ENCODE results near the gene SMARCA4. TPM values are rescaled to one million over a fixed set of nuclear protein-coding genes. Genes with fewer than 3 reads are reported as not detected.
"Not testable (repeated sequence)": the region's sequence is repeated elsewhere in the genome, so short reads cannot be mapped to it uniquely, and the experiment has no call there.

The SMARCA4 gene
- total RNA-seq, 2 experiments from 2014 or later: 97.0 to 98.7 TPM

DNA sequence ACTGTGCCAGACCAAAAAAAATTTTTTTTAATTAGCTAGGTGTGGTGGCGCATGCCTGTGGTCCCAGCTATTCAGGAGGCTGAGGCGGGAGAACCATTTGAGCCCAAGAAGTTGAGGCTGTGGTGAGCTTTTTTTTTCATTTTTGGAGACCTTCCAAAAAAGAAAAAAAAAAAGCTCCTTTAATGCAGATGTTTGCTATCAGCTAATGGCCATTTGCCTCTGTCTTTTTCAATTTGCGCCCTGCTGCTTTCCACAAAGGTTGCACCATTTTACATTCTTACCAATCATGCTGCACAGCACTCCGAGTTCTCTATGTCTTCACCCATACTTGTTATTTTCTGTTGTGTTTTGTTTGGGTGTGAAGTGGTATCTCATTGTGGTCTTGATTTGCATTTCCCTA, 15.6 kb upstream of the SMARCA4 start:
- Mint-ChIP-seq H3K4me1 (ENCODE audit: low read depth) (peaks cover 7% of the 10 kb centered on the region), H3K27ac (no peak overlapping the region), H3K9me3 (no peaks in the 10 kb centered on the region), H3K4me3 (no peak overlapping the region), H3K36me3 (ENCODE audit: low read depth) (no peaks in the 10 kb centered on the region), H3K27me3 (no peaks in the 10 kb centered on the region)
- DNase-seq (no peak), ATAC-seq (no peak)
- POLR2A ChIA-PET: no interaction called here
- TF ChIP-seq, protein P1, sequence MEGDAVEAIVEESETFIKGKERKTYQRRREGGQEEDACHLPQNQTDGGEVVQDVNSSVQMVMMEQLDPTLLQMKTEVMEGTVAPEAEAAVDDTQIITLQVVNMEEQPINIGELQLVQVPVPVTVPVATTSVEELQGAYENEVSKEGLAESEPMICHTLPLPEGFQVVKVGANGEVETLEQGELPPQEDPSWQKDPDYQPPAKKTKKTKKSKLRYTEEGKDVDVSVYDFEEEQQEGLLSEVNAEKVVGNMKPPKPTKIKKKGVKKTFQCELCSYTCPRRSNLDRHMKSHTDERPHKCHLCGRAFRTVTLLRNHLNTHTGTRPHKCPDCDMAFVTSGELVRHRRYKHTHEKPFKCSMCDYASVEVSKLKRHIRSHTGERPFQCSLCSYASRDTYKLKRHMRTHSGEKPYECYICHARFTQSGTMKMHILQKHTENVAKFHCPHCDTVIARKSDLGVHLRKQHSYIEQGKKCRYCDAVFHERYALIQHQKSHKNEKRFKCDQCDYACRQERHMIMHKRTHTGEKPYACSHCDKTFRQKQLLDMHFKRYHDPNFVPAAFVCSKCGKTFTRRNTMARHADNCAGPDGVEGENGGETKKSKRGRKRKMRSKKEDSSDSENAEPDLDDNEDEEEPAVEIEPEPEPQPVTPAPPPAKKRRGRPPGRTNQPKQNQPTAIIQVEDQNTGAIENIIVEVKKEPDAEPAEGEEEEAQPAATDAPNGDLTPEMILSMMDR (IDR thresholded peaks at IDR 0.05): no peak
- intact Hi-C loops (cut with micrococcal nuclease): loop anchor here (10.0 kb wide), 1 partner anchor 50 kb away; no protein-coding TSS in a partner anchor
- CTCF ChIA-PET: interaction anchor here (2.1 to 4.2 kb wide), 3 partner anchors 9 to 21 kb away, joined by 7 to 25 read pairs (median 8); partner anchors contain the start of gene SMARCA4

DNA sequence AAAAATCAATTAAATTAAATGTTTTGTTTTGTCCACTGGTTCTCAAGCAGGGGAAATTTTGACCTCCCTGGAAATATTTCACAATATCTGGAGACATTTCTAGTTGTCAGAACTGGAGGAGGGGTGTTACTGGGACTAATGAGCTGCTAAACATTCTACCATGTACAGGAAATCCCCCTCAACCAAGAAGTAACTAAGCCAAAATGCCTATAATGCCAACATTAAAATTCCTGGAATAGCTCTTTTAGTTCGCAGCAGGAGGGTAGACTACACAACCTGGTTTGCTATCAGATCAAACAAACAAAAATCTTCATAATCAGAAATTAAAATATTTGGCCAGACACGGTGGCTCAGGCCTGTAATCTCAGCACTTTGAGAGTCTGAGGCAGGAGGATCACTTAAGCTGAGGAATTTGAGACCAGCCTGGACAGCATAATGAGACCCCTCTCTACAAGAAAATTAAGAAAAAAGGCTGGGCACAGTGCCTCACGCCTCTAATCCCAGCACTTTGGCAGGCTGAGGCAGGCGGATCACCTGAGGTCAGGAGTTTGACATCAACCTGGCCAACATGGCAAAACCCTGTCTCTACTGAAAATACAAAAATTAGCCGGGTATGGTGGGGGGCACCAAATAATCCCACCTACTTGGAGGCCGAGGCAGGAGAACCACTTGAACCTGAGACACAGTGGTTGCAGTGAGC, 13.7 kb upstream of the SMARCA4 start:
- CTCF ChIA-PET: interaction anchor here (0.8 kb wide), 1 partner anchor 10 kb away, joined by 4 read pairs; no protein-coding TSS in a partner anchor
- intact Hi-C loops (cut with micrococcal nuclease): loop anchor here (10.0 kb wide), 1 partner anchor 48 kb away; no protein-coding TSS in a partner anchor

DNA sequence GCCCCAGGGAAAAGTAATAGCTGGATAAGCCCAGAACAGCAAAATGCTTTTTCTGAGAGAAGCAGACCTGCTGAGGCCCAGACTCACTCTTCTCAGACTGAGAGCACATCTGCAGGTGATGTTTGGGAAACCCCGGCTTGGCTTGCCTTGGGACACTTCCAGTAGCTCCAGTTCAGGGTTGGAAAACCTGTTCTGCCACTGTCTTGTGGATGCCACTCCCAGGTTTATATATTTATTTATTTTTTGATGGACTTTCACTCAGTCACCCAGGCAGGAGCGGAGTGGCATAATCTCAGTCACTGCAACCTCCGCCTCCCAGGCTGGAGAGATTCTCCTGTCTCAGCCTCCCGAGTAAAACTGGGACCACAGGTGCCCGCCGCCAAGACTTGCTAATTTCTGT, 8.0 kb upstream of the SMARCA4 start:
- ChIA-PET POLR2A (no interaction called here), CTCF (interaction anchor here (0.9 to 2.9 kb wide), 3 partner anchors 11 to 83 kb away, joined by 4 to 7 read pairs (median 5); no protein-coding TSS in a partner anchor)
- ATAC-seq (no peak), DNase-seq (no peak)
- H3K27me3 Mint-ChIP-seq: no peaks in the 10 kb centered on the region
- peaks cover 6% of the 10 kb centered on the region for H3K4me1 Mint-ChIP-seq (ENCODE audit: low read depth)
- intact Hi-C loops (cut with micrococcal nuclease): no loop called here
- H3K36me3 Mint-ChIP-seq (ENCODE audit: low read depth): no peaks in the 10 kb centered on the region
- H3K27ac Mint-ChIP-seq: no peak overlapping the region
- no peaks in the 10 kb centered on the region for H3K9me3 Mint-ChIP-seq
- H3K4me3 Mint-ChIP-seq: no peak overlapping the region
- TF ChIP-seq, protein P1 (IDR thresholded peaks at IDR 0.05): no peak

More for the DNA sequence above, 13.7 kb upstream of the SMARCA4 start:
- H3K4me1 Mint-ChIP-seq (ENCODE audit: low read depth): peaks cover 4% of the 10 kb centered on the region
- TF ChIP-seq, protein P1 (IDR thresholded peaks at IDR 0.05): no peak
- no peak overlapping the region for H3K4me3 Mint-ChIP-seq
- no peaks in the 10 kb centered on the region for H3K36me3 Mint-ChIP-seq (ENCODE audit: low read depth)
- DNase-seq: no peak
- POLR2A ChIA-PET: no interaction called here
- H3K9me3 Mint-ChIP-seq: no peaks in the 10 kb centered on the region
- no peak for ATAC-seq
- H3K27me3 Mint-ChIP-seq: no peaks in the 10 kb centered on the region
- H3K27ac Mint-ChIP-seq: no peak overlapping the region

DNA sequence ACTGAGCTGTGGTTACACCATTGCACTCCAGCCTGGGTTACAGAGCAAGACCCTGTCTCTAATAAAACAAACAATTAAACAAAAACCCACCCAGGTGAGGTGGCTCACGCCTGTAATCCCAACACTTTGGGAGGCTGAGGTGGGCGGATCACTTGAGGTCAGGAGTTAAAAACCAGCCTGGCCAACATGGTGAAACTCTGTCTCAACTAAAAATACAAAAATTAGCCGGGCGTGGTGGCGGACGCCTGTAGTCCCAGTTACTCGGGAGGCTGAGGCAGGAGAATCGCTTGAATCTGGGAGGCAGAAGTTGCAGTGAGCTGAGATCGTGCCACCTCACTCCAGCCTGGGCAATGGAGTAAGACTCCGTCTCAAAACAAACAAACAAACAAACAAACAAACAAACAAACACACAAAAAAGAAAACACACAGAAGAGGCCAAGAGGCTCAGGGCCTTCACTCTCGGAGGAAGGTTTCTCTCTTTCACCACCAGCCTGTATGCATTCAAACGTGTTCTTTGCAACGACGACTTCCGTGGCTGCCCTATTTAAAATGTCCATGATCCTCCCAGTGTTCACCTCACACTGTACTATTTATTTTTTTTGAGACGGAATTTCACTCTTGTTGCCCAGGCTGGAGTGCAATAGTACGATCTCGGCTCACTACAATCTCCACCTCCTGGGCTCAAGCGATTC, 1.4 kb upstream of the SMARCA4 start:
- H3K27ac Mint-ChIP-seq: peak overlapping the region; percentile 91
- POLR2A ChIA-PET: interaction anchor here (1.1 to 2.9 kb wide), 3 partner anchors 16 to 49 kb away, joined by 3 to 12 read pairs (median 6); no protein-coding TSS in a partner anchor
- H3K36me3 Mint-ChIP-seq (ENCODE audit: low read depth); H3K9me3 Mint-ChIP-seq; intact Hi-C loops (cut with micrococcal nuclease); ATAC-seq; DNase-seq; H3K27me3 Mint-ChIP-seq: not testable (repeated sequence)
- CTCF ChIA-PET: interaction anchor here (3.6 to 4.2 kb wide), 2 partner anchors 16 to 23 kb away, joined by 11 to 25 read pairs; no protein-coding TSS in a partner anchor
- peaks cover 29% of the 10 kb centered on the region for H3K4me1 Mint-ChIP-seq (ENCODE audit: low read depth)
- peak overlapping the region; percentile 85 for H3K4me3 Mint-ChIP-seq

DNA sequence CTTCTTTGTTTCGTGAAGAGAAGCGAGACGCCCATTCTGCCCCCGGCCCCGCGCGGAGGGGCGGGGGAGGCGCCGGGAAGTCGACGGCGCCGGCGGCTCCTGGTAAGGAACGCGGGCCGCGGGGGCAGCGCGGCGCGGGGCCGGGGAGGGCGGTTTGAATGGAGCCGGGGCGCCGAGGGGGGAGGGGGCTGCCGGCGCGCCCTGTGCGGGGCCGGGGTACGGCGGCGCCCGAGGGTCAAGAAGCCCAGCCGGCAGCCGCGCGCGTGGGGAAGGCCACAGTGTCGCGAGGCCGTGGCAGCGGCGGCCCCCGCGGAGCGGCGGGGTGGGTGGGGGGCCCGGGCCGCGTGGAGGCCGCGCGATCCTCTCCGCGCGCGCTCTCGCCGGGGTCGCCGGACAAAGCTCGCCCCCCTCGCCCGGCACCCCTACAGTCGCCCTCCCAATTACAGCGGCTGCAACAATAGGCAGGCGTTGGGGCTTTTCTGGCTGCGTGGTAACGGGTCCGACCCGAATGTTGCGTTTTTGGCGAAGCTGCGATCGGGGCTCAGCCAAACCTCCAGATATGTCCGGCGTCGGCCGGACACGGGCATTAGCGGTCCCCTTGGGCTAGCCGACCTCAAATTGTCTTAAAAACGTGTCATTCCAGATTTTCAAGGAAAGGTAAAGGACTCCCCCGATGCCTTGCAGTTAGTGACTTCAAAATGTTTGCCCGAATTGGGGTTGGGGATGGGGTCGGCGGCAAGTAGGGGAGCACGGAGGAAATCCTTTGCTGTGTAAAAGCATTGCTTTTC, 437 bp downstream of the SMARCA4 start:
- peaks cover 11% of the 10 kb centered on the region for H3K36me3 Mint-ChIP-seq (ENCODE audit: low read depth)
- H3K9me3 Mint-ChIP-seq: no peaks in the 10 kb centered on the region

More for the DNA sequence above, 437 bp downstream of the SMARCA4 start:
- Mint-ChIP-seq H3K4me1 (ENCODE audit: low read depth) (peaks cover 37% of the 10 kb centered on the region), H3K27ac (peak overlapping the region; percentile 90), H3K4me3 (peak overlapping the region; percentile 89), H3K27me3 (no peaks in the 10 kb centered on the region)
- ATAC-seq (peak; percentile 20), DNase-seq (peak; percentile 46)
- POLR2A ChIA-PET: interaction anchor here (0.7 to 2.9 kb wide), 8 partner anchors 11 to 133 kb away, joined by 3 to 12 read pairs (median 4); no protein-coding TSS in a partner anchor
- TF ChIP-seq, protein P1 (IDR thresholded peaks at IDR 0.05): no peak
- intact Hi-C loops (cut with micrococcal nuclease): no loop called here
- CTCF ChIA-PET: interaction anchor here (0.9 to 4.2 kb wide), 3 partner anchors 18 to 97 kb away, joined by 3 to 25 read pairs (median 11); no protein-coding TSS in a partner anchor

All from activated CD8-positive, alpha-beta T cell treated with anti-CD3 and anti-CD28 coated beads for 36 hours (primary cell).